ENCODE data around the gene KIAA0040. TPM values are rescaled to one million over a fixed set of nuclear protein-coding genes. Genes with fewer than 3 reads are reported as not detected.
A peak's percentile ranks its signal among the peaks of the same experiment; 100 is the strongest.

KIAA0040 gene
- total and polyA plus RNA-seq, 2 donors (not counting 3 experiments of a cell fraction or from before 2014, with no cell fraction given), result 8.3 to 10.9 TPM

DNA sequence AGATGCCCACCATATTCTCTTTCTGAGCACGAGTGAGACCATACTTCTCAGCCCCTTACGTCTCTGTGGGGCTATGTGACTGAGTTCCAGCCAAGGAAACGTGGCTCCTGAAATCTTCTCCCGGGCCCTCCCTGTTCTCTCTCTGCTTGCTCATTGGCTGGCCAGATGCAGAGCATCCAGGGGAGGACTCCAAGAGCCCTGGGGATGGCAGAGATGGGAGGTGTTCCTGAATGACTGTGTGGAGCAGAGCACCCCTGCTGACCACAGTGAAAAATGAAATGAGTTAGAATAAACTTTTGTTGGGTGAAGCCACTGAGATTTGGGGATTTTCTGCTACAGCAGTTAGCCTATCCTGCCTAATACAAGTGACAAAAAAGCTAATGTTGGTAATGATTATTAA lies 23.8 kb downstream of the KIAA0040 start:
- no peak for DNase-seq (ENCODE audit: low read depth, low spot score)
- BruUV-seq (replicated peaks), result no TSS peak
- Histone ChIP-seq H3K4me2 (ENCODE audit: insufficient read depth, low read length) (peak overlapping the region; percentile 92), H3K4me3 (replicated peaks in 1 of 3; ENCODE audit: insufficient read depth in 1 of 3, low read depth in 1 of 3, low read length in 3 of 3) (peak overlapping the region in 1 of 3 experiments; percentile 40), H3K9me3 (replicated peaks; ENCODE audit: control insufficient read depth, insufficient read depth, low read length) (no peaks in the 10 kb centered on the region), H2AFZ (ENCODE audit: low read depth, low read length) (peak overlapping the region; percentile 4), H3K36me3 (ENCODE audit: control insufficient read depth in 2 of 2, extremely low read depth in 1 of 2, insufficient read depth in 2 of 2, low read length in 2 of 2) (no peaks in the 10 kb centered on the region), H3K79me2 (ENCODE audit: control insufficient read depth, insufficient read depth, low read length) (no peaks in the 10 kb centered on the region), H3K9ac (replicated peaks; ENCODE audit: extremely low read depth, insufficient read depth, low read length) (peak overlapping the region; percentile 81), H4K20me1 (replicated peaks; ENCODE audit: control insufficient read depth, extremely low read depth, insufficient read depth, low read length) (no peaks in the 10 kb centered on the region), H3K9me1 (replicated peaks; ENCODE audit: control insufficient read depth, extremely low read depth, insufficient read depth, low read length) (no peaks in the 10 kb centered on the region), H3K27me3 (ENCODE audit: control insufficient read depth in 2 of 2, insufficient read depth in 2 of 2, low read length in 2 of 2) (no peaks in the 10 kb centered on the region), H3K4me1 (ENCODE audit: control insufficient read depth, extremely low read depth, insufficient read depth, low read length) (peaks cover 32% of the 10 kb centered on the region), H3K27ac (ENCODE audit: insufficient read depth, low read depth, low read length) (peak overlapping the region; percentile 99)
- CTCF ChIA-PET, result interaction anchor here (0.6 to 4.5 kb wide), 15 partner anchors 11 to 150 kb away, joined by 3 to 41 read pairs (median 5); partner anchors contain the start of gene KIAA0040
- dilution Hi-C loops (cut with MboI; ENCODE audit: extremely low pct_ligation_motif_present, low sequenced_read_pairs), result no loop called here
- POLR2A ChIA-PET, result no interaction called here
- no peak for TF ChIP-seq EZH2 (IDR thresholded peaks at IDR 0.05; ENCODE audit: borderline replicate concordance, low read depth, low read length, severe bottlenecking)
- TF ChIP-seq, protein P1, sequence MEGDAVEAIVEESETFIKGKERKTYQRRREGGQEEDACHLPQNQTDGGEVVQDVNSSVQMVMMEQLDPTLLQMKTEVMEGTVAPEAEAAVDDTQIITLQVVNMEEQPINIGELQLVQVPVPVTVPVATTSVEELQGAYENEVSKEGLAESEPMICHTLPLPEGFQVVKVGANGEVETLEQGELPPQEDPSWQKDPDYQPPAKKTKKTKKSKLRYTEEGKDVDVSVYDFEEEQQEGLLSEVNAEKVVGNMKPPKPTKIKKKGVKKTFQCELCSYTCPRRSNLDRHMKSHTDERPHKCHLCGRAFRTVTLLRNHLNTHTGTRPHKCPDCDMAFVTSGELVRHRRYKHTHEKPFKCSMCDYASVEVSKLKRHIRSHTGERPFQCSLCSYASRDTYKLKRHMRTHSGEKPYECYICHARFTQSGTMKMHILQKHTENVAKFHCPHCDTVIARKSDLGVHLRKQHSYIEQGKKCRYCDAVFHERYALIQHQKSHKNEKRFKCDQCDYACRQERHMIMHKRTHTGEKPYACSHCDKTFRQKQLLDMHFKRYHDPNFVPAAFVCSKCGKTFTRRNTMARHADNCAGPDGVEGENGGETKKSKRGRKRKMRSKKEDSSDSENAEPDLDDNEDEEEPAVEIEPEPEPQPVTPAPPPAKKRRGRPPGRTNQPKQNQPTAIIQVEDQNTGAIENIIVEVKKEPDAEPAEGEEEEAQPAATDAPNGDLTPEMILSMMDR (IDR thresholded peaks at IDR 0.05; ENCODE audit: extremely low read depth in 1 of 2, insufficient read depth in 1 of 2, low read depth in 1 of 2, low read length in 2 of 2), result peak; percentile 6 to 8
- peak; percentile 69 for FAIRE-seq
- intact Hi-C loops (cut with micrococcal nuclease), result loop anchor here (1.0 kb wide), 8 partner anchors 13 to 346 kb away; partner anchors contain the start of gene KIAA0040

DNA sequence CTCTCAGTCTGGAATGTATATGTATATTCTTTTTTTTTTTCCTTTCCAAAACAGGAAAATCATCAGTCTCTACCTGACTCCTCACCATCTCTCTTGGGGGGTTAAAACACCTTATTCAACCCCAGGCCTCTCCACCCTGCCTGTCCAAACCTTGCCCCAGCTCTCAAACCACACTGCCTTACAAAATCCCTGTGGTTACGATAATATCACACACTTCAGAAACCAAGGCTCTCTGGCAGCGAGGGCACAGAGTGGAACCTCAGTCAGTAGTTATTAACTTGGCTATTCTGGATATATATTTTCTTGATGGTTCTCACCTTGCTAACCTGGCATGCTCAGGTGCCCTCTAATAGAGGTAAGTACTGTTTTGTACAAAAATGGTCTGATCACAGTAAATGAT lies 24.7 kb downstream of the KIAA0040 start:
- H3K9me3 ChIP-seq (replicated peaks; ENCODE audit: control insufficient read depth, insufficient read depth, low read length), result no peaks in the 10 kb centered on the region
- peaks cover 32% of the 10 kb centered on the region for H3K4me1 ChIP-seq (ENCODE audit: control insufficient read depth, extremely low read depth, insufficient read depth, low read length)
- no peak for DNase-seq (ENCODE audit: low read depth, low spot score)
- FAIRE-seq, result no peak
- H3K36me3 ChIP-seq (ENCODE audit: control insufficient read depth in 2 of 2, extremely low read depth in 1 of 2, insufficient read depth in 2 of 2, low read length in 2 of 2), result no peaks in the 10 kb centered on the region
- H3K27ac ChIP-seq (ENCODE audit: insufficient read depth, low read depth, low read length), result no peak overlapping the region
- no peak overlapping the region for H3K4me3 ChIP-seq (replicated peaks in 1 of 3; ENCODE audit: insufficient read depth in 1 of 3, low read depth in 1 of 3, low read length in 3 of 3)
- no TSS peak for BruUV-seq (replicated peaks)
- no peaks in the 10 kb centered on the region for H3K27me3 ChIP-seq (ENCODE audit: control insufficient read depth in 2 of 2, insufficient read depth in 2 of 2, low read length in 2 of 2)
- intact Hi-C loops (cut with micrococcal nuclease), result no loop called here
- TF ChIP-seq POLR2A (IDR thresholded peaks at IDR 0.05; ENCODE audit: low read depth, low read length), result no peak
- no peak for TF ChIP-seq POLR2AphosphoS5 (IDR thresholded peaks at IDR 0.05; ENCODE audit: insufficient read depth, low read depth, low read length)
- no peak for TF ChIP-seq EZH2 (IDR thresholded peaks at IDR 0.05; ENCODE audit: borderline replicate concordance, low read depth, low read length, severe bottlenecking)
- no peak for TF ChIP-seq JUN (IDR thresholded peaks at IDR 0.05; ENCODE audit: borderline replicate concordance, insufficient read depth, insufficient read length, low read depth)
- no peak for TF ChIP-seq MYC (IDR thresholded peaks at IDR 0.05; ENCODE audit: low read depth, low read length)
- TF ChIP-seq, protein P1 (IDR thresholded peaks at IDR 0.05; ENCODE audit: extremely low read depth in 1 of 2, insufficient read depth in 1 of 2, low read depth in 1 of 2, low read length in 2 of 2), result no peak
- TF ChIP-seq, protein P2, sequence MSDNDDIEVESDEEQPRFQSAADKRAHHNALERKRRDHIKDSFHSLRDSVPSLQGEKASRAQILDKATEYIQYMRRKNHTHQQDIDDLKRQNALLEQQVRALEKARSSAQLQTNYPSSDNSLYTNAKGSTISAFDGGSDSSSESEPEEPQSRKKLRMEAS (IDR thresholded peaks at IDR 0.05; ENCODE audit: insufficient read depth, insufficient read length), result no peak
- TF ChIP-seq GATA2 (IDR thresholded peaks at IDR 0.05; ENCODE audit: insufficient read depth, insufficient read length, low read depth, low read length), result no peak
- TF ChIP-seq FOS (IDR thresholded peaks at IDR 0.05; ENCODE audit: borderline replicate concordance, insufficient read depth, low read length), result no peak
- no peaks in the 10 kb centered on the region for H3K9me1 ChIP-seq (replicated peaks; ENCODE audit: control insufficient read depth, extremely low read depth, insufficient read depth, low read length)
- H3K4me2 ChIP-seq (ENCODE audit: insufficient read depth, low read length), result no peak overlapping the region
- no peaks in the 10 kb centered on the region for H4K20me1 ChIP-seq (replicated peaks; ENCODE audit: control insufficient read depth, extremely low read depth, insufficient read depth, low read length)
- H3K9ac ChIP-seq (replicated peaks; ENCODE audit: extremely low read depth, insufficient read depth, low read length), result no peak overlapping the region
- POLR2A ChIA-PET, result no interaction called here
- CTCF ChIA-PET, result interaction anchor here (0.8 to 4.5 kb wide), 4 partner anchors 12 to 151 kb away, joined by 3 to 41 read pairs (median 12); no protein-coding TSS in a partner anchor
- no peaks in the 10 kb centered on the region for H3K79me2 ChIP-seq (ENCODE audit: control insufficient read depth, insufficient read depth, low read length)
- no peak overlapping the region for H2AFZ ChIP-seq (ENCODE audit: low read depth, low read length)
- dilution Hi-C loops (cut with MboI; ENCODE audit: extremely low pct_ligation_motif_present, low sequenced_read_pairs), result no loop called here

Measured in endothelial cell of umbilical vein (primary cell).